H1 (cell line): ENCODE data around the gene PROP1. TPM values are rescaled to one million over a fixed set of nuclear protein-coding genes. Genes with fewer than 3 reads are reported as not detected.
"Not testable (repeated sequence)": the region's sequence is repeated elsewhere in the genome, so short reads cannot be mapped to it uniquely, and the experiment has no call there.

ENCODE experiments used
- CTCF ChIA-PET: fragments of 300-600 bp; sonication (Branson Sonifier 250); formaldehyde crosslinking; loops from one replicate; lab custom pipeline; 2021; ENCODE audit not compliant: partially characterized antibody; lab: Charles Lee
- POLR2A ChIA-PET: fragments of 300-600 bp; sonication (Branson Sonifier 250); formaldehyde crosslinking; loops from one replicate; lab custom pipeline; 2021; ENCODE audit warnings: inconsistent platforms; ENCODE audit not compliant: partially characterized antibody; lab: Charles Lee
- DNase-seq, 2 experiments: peaks; one replicate each; pipeline versions ENCODE4 v3.0.0 to v3.0.0-alpha.2; 2010 to 2022; ENCODE audit warnings: low spot score in 2 of 2, low read depth in 1 of 2, mixed read lengths in 1 of 2
- FAIRE-seq: peaks from 2 replicates; lab custom pipeline; 2011; peaks lifted over from hg19 to GRCh38; lab: Jason Lieb, UNC
- H2AFZ ChIP-seq: 2 replicates; pipeline ENCODE4 v1.8.1; 2012; ENCODE audit warnings: low read length, inconsistent platforms
- H2AK5ac ChIP-seq: 2 replicates; pipeline ENCODE4 v1.6.1; 2013; ENCODE audit warnings: low read depth, low read length
- H2BK120ac ChIP-seq: replicated peaks from 2 replicates; pipeline ENCODE3; 2013; ENCODE audit warnings: low read depth, low read length, inconsistent platforms
- H2BK12ac ChIP-seq: 2 replicates; pipeline ENCODE4 v1.6.1; 2013; ENCODE audit warnings: low read depth, low read length
- H2BK15ac ChIP-seq: 2 replicates; pipeline ENCODE4 v1.6.1; 2013; ENCODE audit warnings: low read length
- H2BK20ac ChIP-seq: 2 replicates; pipeline ENCODE4 v1.6.1; 2013; ENCODE audit warnings: low read length
- H2BK5ac ChIP-seq: 2 replicates; pipeline ENCODE4 v1.6.1; 2013; ENCODE audit warnings: low read depth, low read length
- H3K14ac ChIP-seq: 2 replicates; pipeline ENCODE4 v1.6.1; 2013; ENCODE audit warnings: inconsistent platforms; ENCODE audit not compliant: insufficient read length
- H3K18ac ChIP-seq: 2 replicates; pipeline ENCODE4 v1.6.1; 2013; ENCODE audit warnings: low read length; ENCODE audit errors: extremely low read depth
- H3K23ac ChIP-seq: 2 replicates; pipeline ENCODE4 v1.6.1; 2013; ENCODE audit warnings: inconsistent platforms; ENCODE audit not compliant: insufficient read length
- H3K23me2 ChIP-seq: 2 replicates; pipeline ENCODE4 v1.6.1; 2013; ENCODE audit warnings: low read depth, low read length
- H3K27ac ChIP-seq: 2 replicates; pipeline ENCODE4 v1.6.1; 2011; ENCODE audit warnings: low read depth, low read length, inconsistent platforms
- H3K27me3 ChIP-seq, 4 experiments: replicated peaks in 1 of 4; 1 replicate in 1 of 4; 2 replicates in 3 of 4; pipeline versions ENCODE4 v1.6.1 to v1.8.1; 2011 to 2013; ENCODE audit warnings: low read length in 3 of 4, mild to moderate bottlenecking in 3 of 4, inconsistent platforms in 2 of 4, mixed read lengths in 2 of 4, moderate library complexity in 1 of 4; ENCODE audit not compliant: control insufficient read depth in 3 of 4, insufficient read depth in 3 of 4; ENCODE audit errors: extremely low read depth in 1 of 4
- H3K36me3 ChIP-seq, 4 experiments: 2 replicates each; pipeline versions ENCODE4 v1.6.1 to v1.8.1; 2011 to 2013; ENCODE audit warnings: mild to moderate bottlenecking in 4 of 4, low read length in 3 of 4, moderate library complexity in 2 of 4, control low read depth in 1 of 4, inconsistent platforms in 1 of 4; ENCODE audit not compliant: insufficient read depth in 4 of 4, control insufficient read depth in 2 of 4
- H3K4ac ChIP-seq: replicated peaks from 2 replicates; pipeline ENCODE3; 2013; ENCODE audit warnings: low read length, low read depth, mixed read lengths, inconsistent platforms; ENCODE audit not compliant: insufficient read length
- H3K4me1 ChIP-seq, 4 experiments: replicated peaks in 1 of 4; 1 replicate in 1 of 4; 2 replicates in 3 of 4; pipeline versions ENCODE4 v1.6.1 to v1.8.1; 2011 to 2013; ENCODE audit warnings: low read length in 3 of 4, inconsistent platforms in 2 of 4, mixed read lengths in 1 of 4; ENCODE audit not compliant: insufficient read depth in 4 of 4, control insufficient read depth in 3 of 4
- H3K4me2 ChIP-seq, 2 experiments: 2 replicates each; pipeline versions ENCODE4 v1.6.1 to v1.8.1; 2011 to 2013; ENCODE audit warnings: low read depth in 2 of 2, low read length in 2 of 2, control low read depth in 1 of 2, inconsistent platforms in 1 of 2, mild to moderate bottlenecking in 1 of 2; ENCODE audit not compliant: insufficient read depth in 1 of 2
- H3K4me3 ChIP-seq, 4 experiments: fragments of 200-600, 300-600 bp in 1 of 4; sonication (generic), shearing (Covaris generic), sonication (Bioruptor Twin) in 1 of 4; 2 replicates each; pipeline versions ENCODE4 v1.5.1 to v1.8.1; 2011 to 2016; ENCODE audit warnings: low read length in 4 of 4, low read depth in 3 of 4, control low read depth in 2 of 4, inconsistent platforms in 2 of 4, mild to moderate bottlenecking in 2 of 4, mixed read lengths in 1 of 4, moderate library complexity in 1 of 4; ENCODE audit not compliant: insufficient read depth in 2 of 4; ENCODE audit errors: extremely low read depth in 1 of 4
- H3K56ac ChIP-seq: replicated peaks from 2 replicates; pipeline ENCODE3; 2013; ENCODE audit warnings: low read depth, mild to moderate bottlenecking, mixed read lengths, low read length, inconsistent platforms; ENCODE audit not compliant: insufficient read length
- H3K79me1 ChIP-seq: 2 replicates; pipeline ENCODE4 v1.6.1; 2013; ENCODE audit warnings: low read depth, low read length, control low read depth
- H3K79me2 ChIP-seq, 2 experiments: 2 replicates each; pipeline versions ENCODE4 v1.6.1 to v1.8.1; 2012 to 2013; ENCODE audit warnings: low read length in 2 of 2, mild to moderate bottlenecking in 2 of 2, inconsistent platforms in 1 of 2; ENCODE audit not compliant: insufficient read depth in 2 of 2, control insufficient read depth in 1 of 2
- H3K9ac ChIP-seq, 4 experiments: replicated peaks in 1 of 4; 1 replicate in 1 of 4; 2 replicates in 3 of 4; pipeline versions ENCODE4 v1.6.1 to v1.8.1; 2011 to 2013; ENCODE audit warnings: low read depth in 3 of 4, low read length in 3 of 4, control low read depth in 2 of 4, mild to moderate bottlenecking in 2 of 4, moderate library complexity in 2 of 4, inconsistent platforms in 1 of 4; ENCODE audit errors: extremely low read depth in 1 of 4
- H3K9me3 ChIP-seq, 2 experiments: 2 replicates each; pipeline versions ENCODE4 v1.6.1 to v1.8.1; 2012 to 2013; ENCODE audit warnings: mild to moderate bottlenecking in 2 of 2, moderate library complexity in 2 of 2, control low read depth in 1 of 2, inconsistent platforms in 1 of 2, low read depth in 1 of 2, low read length in 1 of 2, mixed read lengths in 1 of 2; ENCODE audit not compliant: insufficient read depth in 2 of 2
- H4K20me1 ChIP-seq, 2 experiments: replicated peaks in 1 of 2; 2 replicates each; pipeline versions ENCODE3 to v1.8.1; 2011 to 2013; ENCODE audit warnings: inconsistent platforms in 2 of 2, low read length in 2 of 2, mild to moderate bottlenecking in 1 of 2; ENCODE audit not compliant: insufficient read depth in 2 of 2, control insufficient read depth in 1 of 2
- H4K5ac ChIP-seq: 2 replicates; pipeline ENCODE4 v1.6.1; 2013; ENCODE audit warnings: low read length, low read depth, mixed read lengths, inconsistent platforms; ENCODE audit not compliant: insufficient read length
- H4K8ac ChIP-seq: 2 replicates; pipeline ENCODE4 v1.8.0; 2013; ENCODE audit warnings: mild to moderate bottlenecking, moderate library complexity, low read length, inconsistent platforms; ENCODE audit not compliant: insufficient read depth; ENCODE audit errors: extremely low read depth
- H4K91ac ChIP-seq: replicated peaks from 2 replicates; pipeline ENCODE3; 2013; ENCODE audit warnings: low read length, mixed read lengths, inconsistent platforms; ENCODE audit not compliant: insufficient read length
- WGBS, 2 experiments: shearing (Covaris generic) in 1 of 2; methylation state at CpG; one replicate each; pipeline versions ENCODE4 v1.1.6 to v1.1.7; 2013 to 2015; ENCODE audit warnings: low lambda C conversion rate in 2 of 2, mixed read lengths in 2 of 2, inconsistent platforms in 1 of 2, low coverage in 1 of 2, missing lambda C conversion rate in 1 of 2; ENCODE audit not compliant: insufficient replicate concordance in 2 of 2, insufficient coverage in 1 of 2, insufficient read length in 1 of 2; ENCODE audit errors: extremely low coverage in 1 of 2, missing lambda C conversion rate in 1 of 2; 5-methylcytosine and 5-hydroxymethylcytosine counted together
- polyA plus RNA-seq, 7 experiments: library from polyadenylated mRNA; depleted of rRNA in 3 of 7; stranded (reverse) in 5 of 7; unstranded in 2 of 7; fragments of >200 nt in 5 of 7; fragments of 200-250 nt in 2 of 7; gene quantifications; 1 replicate in 5 of 7; 2 replicates in 1 of 7; 4 replicates in 1 of 7; pipeline versions ENCODE4 v1.2.1 to v1.2.3, GENCODE V29; 2011 to 2013; ENCODE audit warnings: missing spikeins in 2 of 7, mixed read lengths in 2 of 7
- total RNA-seq: library from RNA; stranded (reverse); fragmentation: NEBNext Ultra II Directional; extraction: Animal tissue kit (Norgen Biotek cat#: 25700); gene quantifications from 2 replicates; pipeline ENCODE4 v1.2.1, GENCODE V29; 2021

PROP1 gene
- total and polyA plus RNA-seq, 2 of the 8 experiments (the other 6 are each of a cell fraction or from before 2014, with no cell fraction given): not detected

GRCh38 chr5:177943805-177944736 is 52.0 kb downstream of the PROP1 start:
- H2BK12ac ChIP-seq, H3K18ac ChIP-seq, H3K27me3 ChIP-seq, CTCF ChIA-PET, H3K27ac ChIP-seq, H3K9me3 ChIP-seq, H3K4ac ChIP-seq, H2BK20ac ChIP-seq, POLR2A ChIA-PET, H3K4me1 ChIP-seq, H3K23me2 ChIP-seq, H4K5ac ChIP-seq, H2AK5ac ChIP-seq, H2BK5ac ChIP-seq, H4K20me1 ChIP-seq, H3K9ac ChIP-seq, DNase-seq, H4K91ac ChIP-seq, H2AFZ ChIP-seq, H3K36me3 ChIP-seq, H4K8ac ChIP-seq, H2BK120ac ChIP-seq, H3K79me2 ChIP-seq, H3K56ac ChIP-seq, H3K14ac ChIP-seq, H3K23ac ChIP-seq, H2BK15ac ChIP-seq, FAIRE-seq, H3K79me1 ChIP-seq: not testable (repeated sequence)
- H3K4me2 ChIP-seq: peak overlapping the region; percentile 25 to 70; a peak in 3 of 4 replicates
- H3K4me3 ChIP-seq: peak overlapping the region; percentile 17 to 54 (median 32); a peak in 5 of 8 replicates
- WGBS, 2 experiments: 7% methylated on average over 20 of the region's 66 CpGs; no CpG with 5 or more reads in 1 of the 2 experiments
